Measurements from ENCODE around the gene PEX10. TPM values are rescaled to one million over a fixed set of nuclear protein-coding genes. Genes with fewer than 3 reads are reported as not detected.

The PEX10 gene
- total and polyA plus RNA-seq, 2 of the 8 experiments (the other 6 are each of a cell fraction or from before 2014, with no cell fraction given), result 24.3 to 26.9 TPM

GRCh38 chr1:2414297-2414958, 2.1 kb upstream of the PEX10 start (continued):
- TF ChIP-seq HDAC2 (IDR thresholded peaks at IDR 0.05; ENCODE audit: borderline replicate concordance in 1 of 2, low read depth in 2 of 2, low read length in 2 of 2), result no peak

All from H1 (cell line).